GM18511 (cell line): ENCODE measurements around the gene NBEA.
A peak's percentile ranks its signal among the peaks of the same experiment; 100 is the strongest.
"Not testable (repeated sequence)": the region's sequence is repeated elsewhere in the genome, so short reads cannot be mapped to it uniquely, and the experiment has no call there.

ENCODE experiments used
- ATAC-seq: cut with Tn5 transposase; IDR thresholded peaks from one replicate; pipeline ENCODE4 v1.9.1; 2021; ENCODE audit warnings: mild to moderate bottlenecking, moderate library complexity; ENCODE audit not compliant: unreplicated experiment

NBEA gene, protein sequence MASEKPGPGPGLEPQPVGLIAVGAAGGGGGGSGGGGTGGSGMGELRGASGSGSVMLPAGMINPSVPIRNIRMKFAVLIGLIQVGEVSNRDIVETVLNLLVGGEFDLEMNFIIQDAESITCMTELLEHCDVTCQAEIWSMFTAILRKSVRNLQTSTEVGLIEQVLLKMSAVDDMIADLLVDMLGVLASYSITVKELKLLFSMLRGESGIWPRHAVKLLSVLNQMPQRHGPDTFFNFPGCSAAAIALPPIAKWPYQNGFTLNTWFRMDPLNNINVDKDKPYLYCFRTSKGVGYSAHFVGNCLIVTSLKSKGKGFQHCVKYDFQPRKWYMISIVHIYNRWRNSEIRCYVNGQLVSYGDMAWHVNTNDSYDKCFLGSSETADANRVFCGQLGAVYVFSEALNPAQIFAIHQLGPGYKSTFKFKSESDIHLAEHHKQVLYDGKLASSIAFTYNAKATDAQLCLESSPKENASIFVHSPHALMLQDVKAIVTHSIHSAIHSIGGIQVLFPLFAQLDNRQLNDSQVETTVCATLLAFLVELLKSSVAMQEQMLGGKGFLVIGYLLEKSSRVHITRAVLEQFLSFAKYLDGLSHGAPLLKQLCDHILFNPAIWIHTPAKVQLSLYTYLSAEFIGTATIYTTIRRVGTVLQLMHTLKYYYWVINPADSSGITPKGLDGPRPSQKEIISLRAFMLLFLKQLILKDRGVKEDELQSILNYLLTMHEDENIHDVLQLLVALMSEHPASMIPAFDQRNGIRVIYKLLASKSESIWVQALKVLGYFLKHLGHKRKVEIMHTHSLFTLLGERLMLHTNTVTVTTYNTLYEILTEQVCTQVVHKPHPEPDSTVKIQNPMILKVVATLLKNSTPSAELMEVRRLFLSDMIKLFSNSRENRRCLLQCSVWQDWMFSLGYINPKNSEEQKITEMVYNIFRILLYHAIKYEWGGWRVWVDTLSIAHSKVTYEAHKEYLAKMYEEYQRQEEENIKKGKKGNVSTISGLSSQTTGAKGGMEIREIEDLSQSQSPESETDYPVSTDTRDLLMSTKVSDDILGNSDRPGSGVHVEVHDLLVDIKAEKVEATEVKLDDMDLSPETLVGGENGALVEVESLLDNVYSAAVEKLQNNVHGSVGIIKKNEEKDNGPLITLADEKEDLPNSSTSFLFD (N-terminal part only)

DNA sequence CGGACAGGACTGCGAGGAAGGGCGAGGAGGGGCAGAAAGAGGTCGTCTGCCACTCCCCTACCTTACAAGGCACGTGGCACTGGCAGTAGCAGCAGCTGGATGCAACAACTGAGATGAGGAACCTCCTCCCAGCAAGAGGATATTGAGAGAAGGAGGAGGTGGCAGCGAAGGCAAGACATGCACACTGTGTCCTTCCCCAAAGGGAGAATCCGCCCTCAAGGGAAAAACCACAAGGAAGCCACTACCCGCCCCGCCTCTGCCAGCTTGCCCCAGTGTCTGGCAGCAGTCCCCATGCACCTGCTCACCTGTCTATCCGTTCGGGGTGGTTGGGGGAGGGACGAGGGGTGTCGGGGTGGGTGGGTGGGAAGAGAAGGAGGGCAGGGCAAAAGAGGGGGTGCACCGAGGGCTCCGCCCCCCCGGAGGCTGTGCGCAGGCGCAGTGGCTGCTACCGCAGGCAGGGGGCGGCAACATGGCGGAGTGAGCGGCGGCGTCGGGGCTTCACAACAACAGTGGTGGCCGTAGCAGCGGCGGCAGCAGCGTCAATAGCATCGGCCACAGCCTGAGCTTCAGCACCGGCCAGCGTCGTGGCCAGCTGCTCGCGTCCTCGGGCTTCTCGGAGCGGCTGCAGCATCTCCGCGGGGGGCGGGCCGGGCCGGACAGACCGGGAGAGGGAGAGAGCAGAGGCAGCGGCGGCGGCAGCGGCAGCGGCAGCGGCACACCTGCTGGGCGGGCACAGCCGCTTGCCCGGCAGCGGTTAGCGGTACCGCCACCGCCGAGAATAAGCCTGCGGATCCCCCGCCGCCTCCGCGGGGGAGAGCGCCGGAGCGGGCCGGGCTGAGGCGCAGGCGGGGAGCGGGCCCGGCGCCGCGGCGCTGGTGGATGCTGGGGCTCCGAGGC is at the start of gene NBEA:
Gene NBEA (plus strand): TSS at position 436 of the 897 bp plus-strand sequence. CDS start 551 bp downstream, outside the sequence.
- ATAC-seq: peak; percentile 76

- ATAC-seq: no peak
These were observed 47.3 kb upstream of the NBEA start for GRCh38 chr13:34894756-34895155.

GRCh38 chr13:34897220-34897619 is 44.9 kb upstream of the NBEA start:
- ATAC-seq: no peak

DNA sequence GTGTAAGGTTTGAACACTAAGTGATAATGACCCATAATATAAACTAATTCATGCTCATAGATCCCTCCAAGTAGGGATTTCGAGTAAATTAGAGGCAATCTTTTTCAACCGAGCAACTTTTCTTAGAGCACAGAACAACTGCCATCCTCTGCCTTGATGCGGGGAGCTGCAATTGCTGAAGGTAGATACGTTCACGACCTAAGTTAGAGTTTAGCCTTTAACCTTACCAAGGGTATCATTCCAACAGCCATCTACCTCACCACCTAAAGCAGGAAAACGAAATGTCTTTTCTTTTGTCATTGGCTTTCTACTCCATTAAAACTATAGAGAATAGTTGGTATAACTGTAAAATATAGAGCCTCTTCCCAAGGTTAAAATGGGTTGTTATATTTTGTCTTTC is 42.2 kb upstream of the NBEA start:
- ATAC-seq: no peak

GRCh38 chr13:34900288-34900739 is 41.8 kb upstream of the NBEA start:
- ATAC-seq: no peak

- no peak for ATAC-seq
These were observed 40.5 kb upstream of the NBEA start for GRCh38 chr13:34901572-34901971.

DNA sequence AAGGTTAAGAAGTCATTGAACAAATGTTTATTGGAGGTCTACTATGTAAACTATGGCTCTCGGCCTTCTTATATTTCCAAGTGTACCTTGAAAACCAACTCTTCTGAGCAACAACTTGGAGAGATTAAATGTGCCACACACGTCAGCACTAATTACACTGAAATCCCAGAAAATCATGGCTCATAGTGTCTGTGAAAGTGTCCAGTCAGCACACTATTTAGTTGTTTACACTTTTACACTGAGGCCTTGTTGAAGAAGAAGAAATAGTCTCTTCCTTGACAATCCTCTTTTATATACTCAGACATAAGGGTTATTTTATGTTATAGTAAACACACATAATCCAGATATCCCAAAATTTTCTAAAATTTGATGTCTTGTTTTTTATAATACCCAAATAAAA is 30.9 kb upstream of the NBEA start:
- no peak for ATAC-seq

DNA sequence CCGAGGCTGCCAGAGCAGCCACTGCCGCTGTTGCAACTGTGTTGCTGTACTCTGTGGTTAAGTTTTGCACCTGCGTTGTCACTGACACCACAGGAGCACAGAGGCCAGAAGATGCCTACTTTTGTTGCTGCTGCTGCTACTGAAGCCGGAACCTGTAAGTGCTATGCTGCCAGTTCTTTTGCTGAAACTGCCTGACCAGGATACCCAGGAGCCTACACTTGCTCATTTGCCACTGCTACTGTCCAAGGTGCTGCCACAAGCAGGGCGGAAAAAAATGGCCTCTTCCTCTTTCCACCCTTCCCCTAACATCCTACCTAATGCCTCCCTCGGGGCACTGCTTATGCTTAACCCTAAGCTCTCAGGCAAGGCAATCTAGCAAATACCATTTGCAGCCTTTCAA is 29.0 kb upstream of the NBEA start:
- no peak for ATAC-seq

DNA sequence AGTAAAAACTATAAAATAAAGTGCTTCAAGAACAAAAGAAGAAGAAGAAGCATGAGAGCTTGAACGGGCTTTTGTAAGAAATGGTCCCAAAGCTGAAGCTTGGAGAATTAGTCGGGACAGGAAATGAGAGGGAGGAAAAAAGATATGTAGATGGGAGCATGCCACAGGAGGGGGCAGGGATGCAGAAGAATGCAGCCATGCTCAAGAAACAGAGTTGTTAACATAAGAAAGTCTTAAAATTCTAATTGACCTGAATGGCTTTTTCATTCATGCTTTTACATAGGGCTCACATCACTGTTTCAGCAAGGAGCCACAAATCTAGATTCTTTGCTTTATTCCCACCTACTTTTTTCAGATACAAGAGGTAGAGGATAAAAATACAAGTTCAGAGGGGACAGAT is 27.7 kb upstream of the NBEA start:
- no peak for ATAC-seq

- ATAC-seq: no peak
These were observed 15.6 kb upstream of the NBEA start for GRCh38 chr13:34926508-34926907.

DNA sequence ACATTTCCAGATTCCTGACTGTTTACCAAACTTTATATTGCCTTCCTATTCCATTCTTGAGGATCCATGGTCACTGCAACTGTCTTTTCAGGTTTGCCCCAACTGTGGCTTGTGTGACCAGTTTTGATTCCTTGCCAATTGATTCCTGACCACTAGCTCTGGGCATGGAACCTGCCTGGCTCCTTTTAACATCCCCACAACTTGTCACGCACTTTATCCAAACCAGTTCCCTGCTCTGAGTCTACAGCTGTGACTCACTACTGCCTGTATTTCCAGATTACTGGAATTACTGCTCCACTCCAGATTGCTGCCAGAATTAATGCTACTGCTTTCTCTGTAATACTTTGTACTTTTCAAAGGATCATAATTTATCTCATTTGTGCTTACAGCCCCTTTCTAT is 13.4 kb upstream of the NBEA start:
- ATAC-seq: not testable (repeated sequence)

- ATAC-seq: no peak
These were observed 10.5 kb upstream of the NBEA start for GRCh38 chr13:34931572-34931971.

GRCh38 chr13:34933349-34933748 is 8.7 kb upstream of the NBEA start:
- no peak for ATAC-seq

GRCh38 chr13:34933786-34934185 is 8.3 kb upstream of the NBEA start:
- no peak for ATAC-seq

- no peak for ATAC-seq
These were observed 6.2 kb upstream of the NBEA start for GRCh38 chr13:34935841-34936240.

DNA sequence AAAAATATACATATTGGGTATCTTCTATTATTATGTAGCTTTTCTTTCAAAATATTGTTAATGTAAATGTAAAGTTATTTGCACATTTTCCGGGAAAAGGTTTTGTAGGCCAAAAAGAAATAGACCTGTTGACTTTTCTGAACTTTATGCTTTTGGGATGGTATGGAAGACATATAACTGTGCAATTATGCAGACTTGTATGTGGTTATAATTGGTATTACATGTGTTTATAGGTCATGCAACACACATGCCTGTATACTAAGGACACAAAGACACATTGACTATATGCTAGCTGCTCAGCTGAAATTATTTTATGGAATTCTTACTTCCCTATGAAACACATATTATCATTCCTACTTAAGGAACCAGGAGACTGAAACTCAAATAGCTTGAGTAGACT is 2.3 kb upstream of the NBEA start:
- no peak for ATAC-seq

GRCh38 chr13:34941436-34941834 is 635 bp upstream of the NBEA start:
- no peak for ATAC-seq

DNA sequence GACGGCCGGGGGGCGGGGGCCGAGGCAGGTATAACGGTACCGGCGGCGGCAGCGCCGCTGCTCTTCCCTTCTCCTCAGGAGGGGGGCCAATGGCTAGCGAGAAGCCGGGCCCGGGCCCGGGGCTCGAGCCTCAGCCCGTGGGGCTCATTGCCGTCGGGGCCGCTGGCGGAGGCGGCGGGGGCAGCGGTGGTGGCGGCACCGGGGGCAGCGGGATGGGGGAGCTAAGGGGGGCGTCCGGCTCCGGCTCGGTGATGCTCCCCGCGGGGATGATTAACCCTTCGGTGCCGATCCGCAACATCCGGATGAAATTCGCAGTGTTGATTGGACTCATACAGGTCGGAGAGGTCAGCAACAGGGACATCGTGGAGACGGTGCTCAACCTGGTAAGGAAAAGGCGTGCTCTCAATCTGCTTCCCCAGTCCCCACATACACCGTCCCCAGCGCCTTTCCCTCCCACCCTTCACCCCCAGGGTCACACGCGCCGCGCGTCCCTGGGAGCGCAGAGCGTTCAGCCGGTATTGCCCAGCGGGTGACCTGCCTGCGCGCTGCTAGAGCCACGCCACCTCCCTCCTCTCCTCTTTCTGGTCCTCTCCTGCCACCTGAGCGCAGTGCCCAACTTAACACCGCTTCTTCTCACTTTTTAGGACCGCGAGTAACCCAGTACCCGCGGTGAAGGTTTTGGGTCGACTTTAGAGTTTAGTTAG is 814 bp downstream of the NBEA start:
- ATAC-seq: peak; percentile 26

DNA sequence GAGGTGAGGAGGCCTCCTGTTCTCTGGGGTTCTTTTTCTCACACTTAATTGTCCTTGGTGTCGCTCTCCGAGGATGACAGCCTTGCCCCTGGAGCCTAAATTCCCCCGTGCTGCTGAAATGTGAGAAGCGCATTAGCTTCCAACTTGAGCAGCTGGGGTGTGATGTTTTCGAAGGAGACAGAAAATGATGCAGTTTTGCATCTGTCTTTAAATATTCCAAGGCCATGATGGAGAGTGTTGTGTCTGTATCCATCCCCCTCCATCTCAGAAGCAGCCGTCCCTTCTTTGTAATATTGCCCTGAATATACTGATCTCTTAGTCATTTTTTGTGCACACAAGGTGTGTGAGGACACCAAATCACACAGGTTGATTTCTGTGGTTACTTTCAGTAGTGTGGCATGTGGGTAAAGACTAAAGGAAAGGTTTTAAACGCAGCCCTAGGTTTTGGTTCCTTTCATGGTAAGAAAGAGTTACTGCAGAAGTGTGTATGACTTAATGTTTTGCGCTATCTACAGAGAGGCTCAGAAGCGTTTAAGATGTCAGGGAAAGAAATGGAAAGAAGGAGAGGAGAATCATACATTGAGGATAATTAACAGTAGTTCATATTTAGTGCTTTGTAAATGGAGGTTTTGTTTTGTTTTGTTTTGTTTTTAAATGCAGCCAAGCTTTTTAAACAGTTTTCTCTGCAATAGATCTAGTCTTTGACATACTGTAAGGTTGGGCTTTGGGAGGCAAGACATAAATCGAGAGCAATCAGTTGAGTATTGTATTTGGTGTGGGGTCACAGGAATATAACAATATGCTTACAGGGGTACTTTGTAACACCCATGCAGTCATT is 1.6 kb downstream of the NBEA start:
- ATAC-seq: no peak
